Measurements from ENCODE around the gene RNF150. TPM values are rescaled to one million over a fixed set of nuclear protein-coding genes. Genes with fewer than 3 reads are reported as not detected.
"Not testable (repeated sequence)": the region's sequence is repeated elsewhere in the genome, so short reads cannot be mapped to it uniquely, and the experiment has no call there.

Gene RNF150
- total RNA-seq, 1 experiment from 2014 or later = 0.14 TPM

- ChIA-PET CTCF (no interaction called here), POLR2A (no interaction called here)
- peaks cover 2% of the 10 kb centered on the region for H3K27me3 Mint-ChIP-seq (ENCODE audit: insufficient read depth, unreplicated experiment)
- no TSS peak for BruUV-seq (replicated peaks)
- H3K36me3 Mint-ChIP-seq (ENCODE audit: insufficient read depth, unreplicated experiment) = no peaks in the 10 kb centered on the region
- DNase-seq = no peak
- H3K4me1 Mint-ChIP-seq (ENCODE audit: low read depth, unreplicated experiment) = no peaks in the 10 kb centered on the region
- H3K9me3 Mint-ChIP-seq (ENCODE audit: unreplicated experiment) = no peaks in the 10 kb centered on the region
- H3K4me3 ChIP-seq (ENCODE audit: low read depth, low read length) = no peak overlapping the region
- H3K4me1 ChIP-seq = no peaks in the 10 kb centered on the region
- H3K9me3 ChIP-seq = no peaks in the 10 kb centered on the region
- no peak overlapping the region for H3K27ac Mint-ChIP-seq (ENCODE audit: unreplicated experiment)
- TF ChIP-seq, protein P1, sequence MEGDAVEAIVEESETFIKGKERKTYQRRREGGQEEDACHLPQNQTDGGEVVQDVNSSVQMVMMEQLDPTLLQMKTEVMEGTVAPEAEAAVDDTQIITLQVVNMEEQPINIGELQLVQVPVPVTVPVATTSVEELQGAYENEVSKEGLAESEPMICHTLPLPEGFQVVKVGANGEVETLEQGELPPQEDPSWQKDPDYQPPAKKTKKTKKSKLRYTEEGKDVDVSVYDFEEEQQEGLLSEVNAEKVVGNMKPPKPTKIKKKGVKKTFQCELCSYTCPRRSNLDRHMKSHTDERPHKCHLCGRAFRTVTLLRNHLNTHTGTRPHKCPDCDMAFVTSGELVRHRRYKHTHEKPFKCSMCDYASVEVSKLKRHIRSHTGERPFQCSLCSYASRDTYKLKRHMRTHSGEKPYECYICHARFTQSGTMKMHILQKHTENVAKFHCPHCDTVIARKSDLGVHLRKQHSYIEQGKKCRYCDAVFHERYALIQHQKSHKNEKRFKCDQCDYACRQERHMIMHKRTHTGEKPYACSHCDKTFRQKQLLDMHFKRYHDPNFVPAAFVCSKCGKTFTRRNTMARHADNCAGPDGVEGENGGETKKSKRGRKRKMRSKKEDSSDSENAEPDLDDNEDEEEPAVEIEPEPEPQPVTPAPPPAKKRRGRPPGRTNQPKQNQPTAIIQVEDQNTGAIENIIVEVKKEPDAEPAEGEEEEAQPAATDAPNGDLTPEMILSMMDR (IDR thresholded peaks at IDR 0.05; ENCODE audit: insufficient read depth in 1 of 2, low read depth in 1 of 2, low read length in 1 of 2, severe bottlenecking in 1 of 2, unreplicated experiment in 1 of 2) = no peak
- H3K27me3 ChIP-seq (replicated peaks; ENCODE audit: control insufficient read depth, insufficient read depth, low read length) = no peaks in the 10 kb centered on the region
- H3K4me3 Mint-ChIP-seq (ENCODE audit: unreplicated experiment) = no peak overlapping the region
- intact Hi-C loops (cut with micrococcal nuclease; ENCODE audit: unreplicated experiment) = no loop called here
- H3K36me3 ChIP-seq (ENCODE audit: control insufficient read depth, insufficient read depth, low read length) = no peaks in the 10 kb centered on the region
Observed at GRCh38 chr4:141057582-141057981, 75.7 kb downstream of the RNF150 start.

GRCh38 chr4:141056473-141056872 is 76.8 kb downstream of the RNF150 start:
- Mint-ChIP-seq H3K9me3 (ENCODE audit: unreplicated experiment) (no peaks in the 10 kb centered on the region), H3K36me3 (ENCODE audit: insufficient read depth, unreplicated experiment) (no peaks in the 10 kb centered on the region), H3K27me3 (ENCODE audit: insufficient read depth, unreplicated experiment) (peaks cover 2% of the 10 kb centered on the region), H3K4me3 (ENCODE audit: unreplicated experiment) (no peak overlapping the region), H3K27ac (ENCODE audit: unreplicated experiment) (no peak overlapping the region), H3K4me1 (ENCODE audit: low read depth, unreplicated experiment) (no peaks in the 10 kb centered on the region)
- no peak overlapping the region for H3K4me3 ChIP-seq (ENCODE audit: low read depth, low read length)
- no peak for DNase-seq
- no peaks in the 10 kb centered on the region for H3K9me3 ChIP-seq
- H3K4me1 ChIP-seq = no peaks in the 10 kb centered on the region
- TF ChIP-seq, protein P1 (IDR thresholded peaks at IDR 0.05; ENCODE audit: insufficient read depth in 1 of 2, low read depth in 1 of 2, low read length in 1 of 2, severe bottlenecking in 1 of 2, unreplicated experiment in 1 of 2) = no peak
- BruUV-seq (replicated peaks) = no TSS peak
- intact Hi-C loops (cut with micrococcal nuclease; ENCODE audit: unreplicated experiment) = no loop called here
- CTCF ChIA-PET = no interaction called here
- no peaks in the 10 kb centered on the region for H3K36me3 ChIP-seq (ENCODE audit: control insufficient read depth, insufficient read depth, low read length)
- H3K27me3 ChIP-seq (replicated peaks; ENCODE audit: control insufficient read depth, insufficient read depth, low read length) = no peaks in the 10 kb centered on the region
- POLR2A ChIA-PET = no interaction called here

GRCh38 chr4:141054446-141054845 is 78.8 kb downstream of the RNF150 start:
- peaks cover 1% of the 10 kb centered on the region for H3K9me3 Mint-ChIP-seq (ENCODE audit: unreplicated experiment)
- intact Hi-C loops (cut with micrococcal nuclease; ENCODE audit: unreplicated experiment) = no loop called here
- H3K4me1 Mint-ChIP-seq (ENCODE audit: low read depth, unreplicated experiment) = no peaks in the 10 kb centered on the region
- ChIA-PET CTCF (no interaction called here), POLR2A (no interaction called here)
- no peak for DNase-seq
- BruUV-seq (replicated peaks) = no TSS peak
- Histone ChIP-seq H3K4me3 (ENCODE audit: low read depth, low read length) (no peak overlapping the region), H3K4me1 (no peaks in the 10 kb centered on the region), H3K27me3 (replicated peaks; ENCODE audit: control insufficient read depth, insufficient read depth, low read length) (no peaks in the 10 kb centered on the region), H3K36me3 (ENCODE audit: control insufficient read depth, insufficient read depth, low read length) (no peaks in the 10 kb centered on the region), H3K9me3 (no peaks in the 10 kb centered on the region)
- no peak overlapping the region for H3K4me3 Mint-ChIP-seq (ENCODE audit: unreplicated experiment)
- TF ChIP-seq, protein P1 (IDR thresholded peaks at IDR 0.05; ENCODE audit: insufficient read depth in 1 of 2, low read depth in 1 of 2, low read length in 1 of 2, severe bottlenecking in 1 of 2, unreplicated experiment in 1 of 2) = no peak
- H3K27me3 Mint-ChIP-seq (ENCODE audit: insufficient read depth, unreplicated experiment) = peaks cover 2% of the 10 kb centered on the region
- no peaks in the 10 kb centered on the region for H3K36me3 Mint-ChIP-seq (ENCODE audit: insufficient read depth, unreplicated experiment)
- H3K27ac Mint-ChIP-seq (ENCODE audit: unreplicated experiment) = no peak overlapping the region

- CTCF ChIA-PET; H3K9me3 ChIP-seq; H3K9me3 Mint-ChIP-seq (ENCODE audit: unreplicated experiment); H3K4me3 Mint-ChIP-seq (ENCODE audit: unreplicated experiment); H3K36me3 ChIP-seq (ENCODE audit: control insufficient read depth, insufficient read depth, low read length); BruUV-seq (replicated peaks); POLR2A ChIA-PET; DNase-seq; H3K27me3 ChIP-seq (replicated peaks; ENCODE audit: control insufficient read depth, insufficient read depth, low read length); intact Hi-C loops (cut with micrococcal nuclease; ENCODE audit: unreplicated experiment); H3K4me1 ChIP-seq; H3K4me3 ChIP-seq (ENCODE audit: low read depth, low read length); H3K27ac Mint-ChIP-seq (ENCODE audit: unreplicated experiment); H3K4me1 Mint-ChIP-seq (ENCODE audit: low read depth, unreplicated experiment); H3K36me3 Mint-ChIP-seq (ENCODE audit: insufficient read depth, unreplicated experiment); H3K27me3 Mint-ChIP-seq (ENCODE audit: insufficient read depth, unreplicated experiment): not testable (repeated sequence)
Observed at GRCh38 chr4:141050999-141051398, 82.3 kb downstream of the RNF150 start.

All from Caco-2 (cell line).